ENCODE results near the gene FBH1.

Gene FBH1

DNA sequence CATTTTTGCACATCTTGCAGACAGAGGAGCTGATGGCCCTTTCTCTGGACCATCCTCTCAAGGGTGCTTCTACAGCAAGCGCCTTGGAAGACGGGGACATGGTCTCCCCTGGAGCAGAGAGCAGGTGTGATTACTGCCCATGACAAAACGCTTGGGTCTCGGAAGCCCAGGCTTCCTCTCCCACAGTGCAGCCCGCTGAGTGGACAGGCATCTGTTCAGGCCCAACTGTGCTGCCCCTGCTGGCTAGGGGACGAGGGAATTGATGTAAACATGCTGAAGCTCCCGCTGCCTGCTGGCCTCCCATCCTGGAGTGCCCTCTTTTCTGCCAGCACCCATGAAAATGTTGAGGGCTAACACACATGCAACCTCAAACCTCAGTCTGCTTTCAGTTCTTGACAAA is 73.0 kb downstream of the FBH1 start:
- ChIA-PET POLR2A (no interaction called here), CTCF (no interaction called here)
- DNase-seq (ENCODE audit: extremely low spot score), result no peak
- TF ChIP-seq, protein P1, sequence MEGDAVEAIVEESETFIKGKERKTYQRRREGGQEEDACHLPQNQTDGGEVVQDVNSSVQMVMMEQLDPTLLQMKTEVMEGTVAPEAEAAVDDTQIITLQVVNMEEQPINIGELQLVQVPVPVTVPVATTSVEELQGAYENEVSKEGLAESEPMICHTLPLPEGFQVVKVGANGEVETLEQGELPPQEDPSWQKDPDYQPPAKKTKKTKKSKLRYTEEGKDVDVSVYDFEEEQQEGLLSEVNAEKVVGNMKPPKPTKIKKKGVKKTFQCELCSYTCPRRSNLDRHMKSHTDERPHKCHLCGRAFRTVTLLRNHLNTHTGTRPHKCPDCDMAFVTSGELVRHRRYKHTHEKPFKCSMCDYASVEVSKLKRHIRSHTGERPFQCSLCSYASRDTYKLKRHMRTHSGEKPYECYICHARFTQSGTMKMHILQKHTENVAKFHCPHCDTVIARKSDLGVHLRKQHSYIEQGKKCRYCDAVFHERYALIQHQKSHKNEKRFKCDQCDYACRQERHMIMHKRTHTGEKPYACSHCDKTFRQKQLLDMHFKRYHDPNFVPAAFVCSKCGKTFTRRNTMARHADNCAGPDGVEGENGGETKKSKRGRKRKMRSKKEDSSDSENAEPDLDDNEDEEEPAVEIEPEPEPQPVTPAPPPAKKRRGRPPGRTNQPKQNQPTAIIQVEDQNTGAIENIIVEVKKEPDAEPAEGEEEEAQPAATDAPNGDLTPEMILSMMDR (IDR thresholded peaks at IDR 0.05; ENCODE audit: control extremely low read depth, extremely low read depth, low read depth, missing control alignments), result no peak

DNA sequence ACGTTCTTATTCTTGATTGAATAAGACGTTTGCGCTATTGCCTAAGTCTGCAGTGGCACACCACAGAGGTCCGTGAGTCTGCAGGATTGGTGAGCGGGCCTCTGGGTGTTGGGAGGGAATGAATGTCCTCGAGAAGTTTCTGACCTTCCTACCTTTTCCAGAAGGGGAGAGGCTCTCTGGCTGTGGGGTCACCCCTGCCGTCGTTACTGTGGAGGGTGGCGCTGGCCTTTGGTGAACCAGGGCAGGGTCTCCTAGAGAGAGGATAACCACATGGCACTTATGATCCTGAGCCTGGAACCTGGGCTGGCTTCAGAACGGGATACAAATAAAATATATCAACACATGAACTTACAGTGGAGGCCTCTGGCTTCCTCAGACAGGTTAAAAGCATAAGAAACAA is 73.5 kb downstream of the FBH1 start:
- CTCF ChIA-PET, result interaction anchor here (1.2 kb wide), 1 partner anchor 123 kb away, joined by 3 read pairs; no protein-coding TSS in a partner anchor
- POLR2A ChIA-PET, result no interaction called here

GRCh38 chr10:5964736-5965135 is 74.7 kb downstream of the FBH1 start:
- no peak for DNase-seq (ENCODE audit: extremely low spot score)
- ChIA-PET CTCF (interaction anchor here (1.2 kb wide), 2 partner anchors 122 to 123 kb away, joined by 3 read pairs; no protein-coding TSS in a partner anchor), POLR2A (no interaction called here)
- TF ChIP-seq, protein P1 (IDR thresholded peaks at IDR 0.05; ENCODE audit: control extremely low read depth, extremely low read depth, low read depth, missing control alignments), result no peak

More for the DNA sequence above, 73.5 kb downstream of the FBH1 start:
- no peak for DNase-seq (ENCODE audit: extremely low spot score)
- TF ChIP-seq, protein P1 (IDR thresholded peaks at IDR 0.05; ENCODE audit: control extremely low read depth, extremely low read depth, low read depth, missing control alignments), result no peak

DNA sequence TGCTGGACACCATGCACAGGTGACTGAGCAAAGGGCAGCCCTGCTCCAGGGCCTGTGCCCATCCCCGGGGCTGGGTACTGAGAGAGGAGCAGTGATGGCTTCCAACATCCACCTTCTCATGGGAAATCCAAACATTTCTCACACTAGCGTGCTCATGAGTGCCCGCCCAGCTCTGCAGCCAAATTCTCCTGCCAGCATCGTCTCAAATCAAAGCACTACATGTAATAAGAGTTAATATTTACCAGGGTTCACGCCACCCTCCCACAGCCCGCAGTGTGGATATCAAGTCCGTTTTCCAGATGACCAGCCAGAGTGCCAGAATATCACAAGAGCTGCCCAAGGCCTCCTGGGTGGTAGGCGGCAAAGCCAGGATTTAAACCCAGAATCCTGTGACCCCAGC is 75.2 kb downstream of the FBH1 start:
- CTCF ChIA-PET, result interaction anchor here (1.2 kb wide), 1 partner anchor 122 kb away, joined by 3 read pairs; no protein-coding TSS in a partner anchor

DNA sequence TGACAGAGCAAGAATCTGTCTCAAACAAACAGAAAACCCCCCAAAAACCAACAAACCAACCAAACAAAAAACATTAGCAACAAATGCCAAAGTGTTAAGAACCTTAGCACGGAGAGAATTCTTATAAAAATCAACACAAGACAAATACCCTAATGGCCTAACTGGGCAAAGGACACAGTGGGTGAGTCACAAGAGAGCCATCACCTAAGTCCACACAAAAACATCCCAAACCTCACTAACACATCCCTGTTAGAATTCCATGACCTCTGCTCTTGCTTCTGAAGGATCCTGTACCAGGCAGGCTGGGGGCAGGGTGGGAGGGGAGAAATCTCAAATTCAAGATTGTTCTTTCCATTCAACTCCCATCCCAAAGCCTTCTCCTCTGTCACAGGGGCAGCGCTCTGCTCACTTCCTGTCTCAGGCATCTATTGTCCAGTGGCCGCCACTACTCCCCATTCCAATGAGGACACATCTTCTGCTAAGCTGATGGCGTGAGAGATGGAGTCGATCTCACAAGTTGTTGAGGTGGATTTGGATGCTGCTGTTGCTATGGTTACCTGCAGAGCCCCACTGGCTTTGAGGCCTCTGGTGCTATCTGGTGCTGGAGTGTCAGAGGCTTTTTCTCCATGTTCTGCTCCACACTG is 78.1 kb downstream of the FBH1 start:
- no peak for DNase-seq (ENCODE audit: extremely low spot score)
- TF ChIP-seq, protein P1 (IDR thresholded peaks at IDR 0.05; ENCODE audit: control extremely low read depth, extremely low read depth, low read depth, missing control alignments), result no peak
- ChIA-PET CTCF (no interaction called here), POLR2A (no interaction called here)

More for the DNA sequence above, 75.2 kb downstream of the FBH1 start:
- no peak for DNase-seq (ENCODE audit: extremely low spot score)
- TF ChIP-seq, protein P1 (IDR thresholded peaks at IDR 0.05; ENCODE audit: control extremely low read depth, extremely low read depth, low read depth, missing control alignments), result no peak
- POLR2A ChIA-PET, result no interaction called here

DNA sequence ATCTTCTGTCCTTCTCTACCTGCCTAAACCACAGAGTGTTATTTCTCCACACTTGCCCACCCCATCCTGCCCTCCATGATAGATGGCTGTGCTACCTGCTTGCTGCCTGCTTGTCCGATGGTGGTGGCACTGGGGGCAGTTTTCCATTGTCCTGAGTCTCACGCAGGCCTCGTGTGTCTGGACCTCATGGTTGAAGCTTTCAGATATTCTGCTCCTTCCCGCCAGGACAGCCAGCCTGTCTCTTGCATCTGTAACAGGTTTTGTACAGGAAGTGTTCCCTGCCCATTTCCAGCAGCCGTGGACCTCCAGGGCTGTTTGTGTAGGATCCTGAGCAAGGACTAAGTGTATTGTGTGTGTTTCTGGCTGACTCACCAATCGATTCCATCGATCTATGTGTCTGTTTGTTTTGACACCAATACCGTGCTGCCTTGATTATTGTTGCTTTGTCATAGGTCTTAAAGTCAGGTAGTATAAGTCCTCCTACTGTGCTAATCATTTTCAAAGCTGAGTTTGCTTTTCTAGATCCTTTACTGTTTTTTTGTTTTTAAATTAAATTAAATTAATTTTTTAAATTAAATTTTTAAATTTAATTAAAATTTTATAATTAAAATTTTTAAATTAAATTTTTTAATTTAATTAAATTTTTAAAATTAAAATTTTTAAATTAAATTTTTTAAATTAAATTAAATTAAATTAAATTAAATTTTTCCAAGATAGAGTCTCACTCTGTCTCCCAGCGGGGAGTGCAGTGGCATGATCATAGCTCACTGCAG is 78.8 kb downstream of the FBH1 start:
- TF ChIP-seq, protein P1 (IDR thresholded peaks at IDR 0.05; ENCODE audit: control extremely low read depth, extremely low read depth, low read depth, missing control alignments), result no peak
- ChIA-PET CTCF (no interaction called here), POLR2A (no interaction called here)
- DNase-seq (ENCODE audit: extremely low spot score), result no peak
